Right atrium auricular region (tissue), 2 donors: Measurements from ENCODE around the gene NAA25. TPM values are rescaled to one million over a fixed set of nuclear protein-coding genes. Genes with fewer than 3 reads are reported as not detected.

ENCODE experiments used
- DNase-seq: peaks from one replicate; pipeline ENCODE4 v3.0.0-alpha.2; 2019; ENCODE audit warnings: low spot score
- H3K27ac ChIP-seq, 2 donors: fragments of 200-600 bp; sonication (generic); 1 replicate in 1 of 2; 2 replicates in 1 of 2; pipeline ENCODE4 v1.5.1; 2016 to 2019
- H3K27me3 ChIP-seq, 2 donors: fragments of 200-600 bp; sonication (generic); one replicate each; pipeline versions ENCODE4 v1.5.1 to v1.6.0; 2017 to 2019
- H3K36me3 ChIP-seq: fragments of 200-600 bp; sonication (generic); one replicate; pipeline ENCODE4 v1.5.1; 2016
- H3K4me1 ChIP-seq, 2 donors: fragments of 200-600 bp; sonication (generic); one replicate each; pipeline versions ENCODE4 v1.5.1 to v1.6.0; 2017 to 2019
- H3K4me3 ChIP-seq, 2 donors: fragments of 200-600 bp; sonication (generic); 1 replicate in 1 of 2; 2 replicates in 1 of 2; pipeline ENCODE4 v1.5.1; 2017 to 2019; ENCODE audit warnings: mild to moderate bottlenecking in 1 of 2, moderate library complexity in 1 of 2
- H3K9me3 ChIP-seq, 2 donors: fragments of 200-600 bp; sonication (generic); one replicate each; pipeline ENCODE4 v1.5.1; 2019
- total RNA-seq, 2 donors: library from RNA; depleted of rRNA; stranded (reverse); fragments of >200 nt; gene quantifications; one replicate each; pipeline ENCODE4 v1.1.0, GENCODE V29; 2016
- TF ChIP-seq, protein P1 (sequence below), 2 donors: fragments of 200-600 bp; sonication (generic); IDR thresholded peaks; one replicate each; pipeline ENCODE4 v1.5.1; 2019; ENCODE audit warnings: antibody characterized with exemption in 2 of 2

NAA25 gene
- total RNA-seq, 2 donors from 2014 or later = 8.8 to 11.2 TPM

DNA sequence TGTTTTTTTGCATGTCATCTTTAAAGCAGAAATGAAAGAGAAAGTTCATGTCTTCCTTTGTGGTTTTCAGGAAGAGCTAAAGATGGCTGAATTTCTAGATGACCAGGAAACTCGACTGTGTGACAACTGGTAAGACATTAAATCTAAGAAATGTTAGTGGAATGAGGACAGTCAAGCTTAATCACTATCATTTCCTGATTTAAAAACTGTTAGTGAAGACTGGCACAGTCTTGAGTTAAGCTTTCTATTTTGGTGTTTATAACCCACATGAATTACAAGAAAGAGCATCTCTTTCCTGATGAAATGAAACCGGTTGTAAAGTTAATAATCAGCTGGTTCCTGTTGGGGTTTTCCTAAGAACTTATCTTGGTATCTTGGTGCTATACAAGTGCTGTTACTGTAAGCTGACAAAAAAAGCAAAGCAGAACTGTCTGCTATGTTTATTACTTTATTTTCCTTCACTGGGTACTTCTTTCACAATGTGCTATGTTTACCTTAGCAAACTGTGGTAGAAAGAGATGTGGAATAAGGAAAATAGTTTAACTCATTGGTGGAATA, 21.9 kb upstream of the NAA25 start:
- TF ChIP-seq, protein P1, sequence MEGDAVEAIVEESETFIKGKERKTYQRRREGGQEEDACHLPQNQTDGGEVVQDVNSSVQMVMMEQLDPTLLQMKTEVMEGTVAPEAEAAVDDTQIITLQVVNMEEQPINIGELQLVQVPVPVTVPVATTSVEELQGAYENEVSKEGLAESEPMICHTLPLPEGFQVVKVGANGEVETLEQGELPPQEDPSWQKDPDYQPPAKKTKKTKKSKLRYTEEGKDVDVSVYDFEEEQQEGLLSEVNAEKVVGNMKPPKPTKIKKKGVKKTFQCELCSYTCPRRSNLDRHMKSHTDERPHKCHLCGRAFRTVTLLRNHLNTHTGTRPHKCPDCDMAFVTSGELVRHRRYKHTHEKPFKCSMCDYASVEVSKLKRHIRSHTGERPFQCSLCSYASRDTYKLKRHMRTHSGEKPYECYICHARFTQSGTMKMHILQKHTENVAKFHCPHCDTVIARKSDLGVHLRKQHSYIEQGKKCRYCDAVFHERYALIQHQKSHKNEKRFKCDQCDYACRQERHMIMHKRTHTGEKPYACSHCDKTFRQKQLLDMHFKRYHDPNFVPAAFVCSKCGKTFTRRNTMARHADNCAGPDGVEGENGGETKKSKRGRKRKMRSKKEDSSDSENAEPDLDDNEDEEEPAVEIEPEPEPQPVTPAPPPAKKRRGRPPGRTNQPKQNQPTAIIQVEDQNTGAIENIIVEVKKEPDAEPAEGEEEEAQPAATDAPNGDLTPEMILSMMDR (IDR thresholded peaks at IDR 0.05) = no peak

DNA sequence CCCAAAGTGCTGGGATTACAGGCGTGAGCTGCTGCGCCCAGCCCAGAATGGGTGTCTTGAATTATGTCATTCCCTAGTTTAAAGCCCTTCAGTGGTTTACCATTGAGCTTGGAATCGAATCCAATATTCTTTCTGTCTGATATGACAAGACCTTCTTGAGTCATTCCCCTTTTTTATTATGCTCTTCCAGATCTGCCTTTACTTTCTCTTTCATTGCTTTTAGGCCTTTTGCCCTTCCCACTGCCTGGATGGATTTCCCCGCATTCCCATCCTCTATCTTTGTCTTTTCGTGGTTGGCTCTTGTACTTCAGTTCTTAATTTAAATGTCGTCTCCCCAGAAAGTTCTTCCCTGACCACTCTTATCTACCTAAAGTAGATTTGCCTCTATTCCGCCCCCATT, 18.3 kb upstream of the NAA25 start:
- DNase-seq = no peak
- Histone ChIP-seq H3K9me3 (no peaks in the 10 kb centered on the region), H3K4me3 (no peak overlapping the region), H3K36me3 (no peaks in the 10 kb centered on the region), H3K4me1 (peaks cover 0 to 76% of the 10 kb centered on the region in 2 donors), H3K27ac (peak overlapping the region in 1 of 2 donors; percentile 95), H3K27me3 (no peaks in the 10 kb centered on the region)
- TF ChIP-seq, protein P1 (IDR thresholded peaks at IDR 0.05) = no peak

More for the DNA sequence above, 21.9 kb upstream of the NAA25 start:
- H3K4me1 ChIP-seq = peaks cover 0 to 51% of the 10 kb centered on the region in 2 donors
- no peaks in the 10 kb centered on the region for H3K9me3 ChIP-seq
- H3K4me3 ChIP-seq = peak overlapping the region in 1 of 2 donors; percentile 5
- H3K27me3 ChIP-seq = no peaks in the 10 kb centered on the region
- peak overlapping the region; percentile 26 to 54 for H3K27ac ChIP-seq
- H3K36me3 ChIP-seq = peaks cover 10% of the 10 kb centered on the region
- DNase-seq = no peak

DNA sequence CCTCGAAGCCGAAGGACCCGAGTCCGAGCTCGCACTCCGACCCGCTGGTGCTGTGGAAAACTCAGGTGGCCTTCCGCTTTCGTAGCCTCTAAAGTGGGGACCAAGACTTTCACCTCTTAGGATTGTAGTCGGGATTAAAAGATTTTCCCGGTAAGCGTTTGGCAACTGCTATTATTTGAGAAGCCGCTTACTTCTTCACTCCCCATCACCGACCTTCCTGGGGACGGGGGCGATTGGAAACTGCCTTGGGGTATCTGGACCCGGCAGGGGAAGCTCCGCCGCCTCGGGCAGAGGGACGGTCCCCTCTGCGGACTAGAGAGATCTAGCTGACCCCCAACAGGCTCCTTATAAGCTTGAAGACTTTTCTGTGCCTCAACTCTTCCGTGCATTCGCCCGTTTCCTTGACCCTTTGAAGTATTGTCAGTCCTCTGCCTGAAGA, 17.4 kb upstream of the NAA25 start:
- no peak for DNase-seq
- Histone ChIP-seq H3K4me1 (peaks cover 0 to 77% of the 10 kb centered on the region in 2 donors), H3K27me3 (no peaks in the 10 kb centered on the region), H3K4me3 (peak overlapping the region; percentile 88 to 98), H3K36me3 (no peaks in the 10 kb centered on the region), H3K9me3 (no peaks in the 10 kb centered on the region), H3K27ac (peak overlapping the region; percentile 93 to 95)
- TF ChIP-seq, protein P1 (IDR thresholded peaks at IDR 0.05) = no peak

DNA sequence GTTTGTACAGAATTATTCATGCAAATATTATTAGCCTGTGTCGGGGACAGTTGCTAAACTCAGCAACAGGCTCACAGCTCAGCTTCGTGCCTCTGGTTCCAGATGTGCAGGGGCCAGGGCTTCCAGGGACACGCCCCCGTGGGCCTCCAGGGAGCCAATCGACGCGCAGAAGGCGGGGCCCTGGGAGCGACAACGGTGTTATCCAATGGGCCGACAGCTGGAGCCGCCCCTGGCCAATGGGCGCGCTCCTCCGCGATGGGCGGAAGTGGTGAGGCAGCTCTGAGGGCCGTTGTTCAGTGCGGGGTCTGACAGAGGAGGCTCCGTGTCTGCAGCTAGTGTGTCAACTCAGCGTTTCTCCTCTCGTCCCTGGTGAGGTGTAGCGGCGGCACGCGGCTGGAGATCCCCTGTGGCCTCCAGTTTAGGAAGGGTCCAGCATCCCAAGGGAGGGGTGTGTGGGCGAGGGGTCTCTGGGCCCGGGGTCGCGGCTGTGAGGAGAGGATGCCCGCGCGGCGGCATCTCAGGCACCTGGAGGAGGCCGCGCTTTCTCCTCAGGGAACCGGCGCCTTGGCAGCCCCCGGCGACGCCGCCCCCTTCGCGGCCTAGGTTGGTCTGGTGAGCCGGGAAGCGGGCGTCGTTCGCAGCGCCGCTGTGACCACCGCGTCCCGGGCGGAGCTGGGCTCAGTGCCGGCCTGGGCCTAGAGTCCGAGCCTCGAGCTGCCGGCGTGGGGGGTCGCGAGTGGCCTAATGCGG, 16.8 kb upstream of the NAA25 start, which contains the start of gene TRAFD1:
TRAFD1 (plus strand) TSS at position 311 of the 750 bp plus-strand sequence. CDS start 4,963 bp downstream, outside the sequence.
- TF ChIP-seq, protein P1 (IDR thresholded peaks at IDR 0.05) = no peak
- peak within 1 kb of the TSS; percentile 88 to 98 for H3K4me3 ChIP-seq
- H3K36me3 ChIP-seq = no peaks in the 10 kb centered on the region
- H3K27ac ChIP-seq = peak within 1 kb of the TSS; percentile 93 to 95
- peak; percentile 99 for DNase-seq
- H3K4me1 ChIP-seq = peaks cover 0 to 71% of the 10 kb centered on the region in 2 donors
- H3K9me3 ChIP-seq = no peaks in the 10 kb centered on the region
- no peaks in the 10 kb centered on the region for H3K27me3 ChIP-seq

DNA sequence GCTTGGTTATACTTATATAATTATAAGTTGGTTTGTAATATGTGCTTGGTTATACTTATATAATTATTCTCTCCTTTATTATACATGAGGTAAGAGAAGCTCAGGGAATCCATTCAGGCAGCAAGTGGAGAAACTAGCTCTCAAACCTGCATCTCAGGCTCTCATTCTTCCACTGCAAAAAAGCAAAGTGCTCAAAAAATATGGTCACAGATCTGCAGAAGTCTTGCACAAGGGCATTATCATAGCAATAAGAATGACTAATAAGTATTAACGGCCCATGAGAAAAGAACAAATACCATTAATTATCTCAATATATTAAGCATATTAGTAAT, 16.3 kb upstream of the NAA25 start:
- Histone ChIP-seq H3K36me3 (no peaks in the 10 kb centered on the region), H3K9me3 (no peaks in the 10 kb centered on the region), H3K4me1 (peaks cover 0 to 66% of the 10 kb centered on the region in 2 donors), H3K4me3 (peak overlapping the region in 1 of 2 donors; percentile 98), H3K27ac (peak overlapping the region; percentile 18 to 93), H3K27me3 (no peaks in the 10 kb centered on the region)
- no peak for DNase-seq
- TF ChIP-seq, protein P1 (IDR thresholded peaks at IDR 0.05) = no peak
